GM12874 (cell line): ENCODE data around the gene CRYBA1.

ENCODE experiments used
- CTCF ChIP-seq: IDR thresholded peaks from 2 replicates; pipeline ENCODE4 v1.5.1; 2011; ENCODE audit warnings: low read depth, mild to moderate bottlenecking, control low read depth, low read length, moderate library complexity; ENCODE audit not compliant: insufficient read depth

The CRYBA1 gene

GRCh38 chr17:29246628-29247027 is at the start of gene CRYBA1:
CRYBA1 (plus strand) TSS chr17:29246859; CDS start chr17:29246864, 5 bp downstream.
- no peak for TF ChIP-seq CTCF

GRCh38 chr17:29197516-29198272 is 49.0 kb upstream of the CRYBA1 start:
- TF ChIP-seq CTCF = no peak

GRCh38 chr17:29205047-29205446 is 41.6 kb upstream of the CRYBA1 start:
- no peak for TF ChIP-seq CTCF

- no peak for TF ChIP-seq CTCF
Observed at GRCh38 chr17:29207975-29208374, 38.7 kb upstream of the CRYBA1 start.

- TF ChIP-seq CTCF = no peak
Observed at GRCh38 chr17:29209073-29209472, 37.6 kb upstream of the CRYBA1 start.

GRCh38 chr17:29210879-29211278 is 35.8 kb upstream of the CRYBA1 start:
- TF ChIP-seq CTCF = no peak

GRCh38 chr17:29212094-29212631 is 34.5 kb upstream of the CRYBA1 start:
- TF ChIP-seq CTCF = no peak
